ENCODE measurements around the gene ELK4. TPM values are rescaled to one million over a fixed set of nuclear protein-coding genes. Genes with fewer than 3 reads are reported as not detected.

The ELK4 gene
- total and polyA plus RNA-seq, 2 experiments from 2014 or later, result 1.8 to 9.1 TPM

DNA sequence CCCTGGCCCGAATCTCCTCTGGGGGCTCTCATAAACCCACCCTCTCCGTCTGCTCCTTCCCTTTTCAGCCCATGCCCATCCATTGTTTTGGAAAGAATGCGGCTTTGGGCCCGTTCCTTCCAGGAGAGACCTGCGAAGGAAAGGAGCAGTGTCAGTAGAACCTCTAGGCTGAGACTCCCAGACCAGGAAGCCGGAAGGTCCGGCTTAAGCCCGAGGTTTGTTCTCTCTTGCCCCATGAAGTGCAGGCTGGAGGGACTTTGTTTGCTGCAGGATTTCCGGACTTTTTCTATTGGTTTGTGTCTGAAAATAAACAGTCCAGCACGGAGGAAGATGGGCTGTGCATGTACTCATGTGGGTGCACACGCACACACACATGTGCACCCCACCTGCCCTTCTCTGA lies 49.8 kb downstream of the ELK4 start:
- no peaks in the 10 kb centered on the region for H3K9me3 ChIP-seq (ENCODE audit: low read depth)
- no peak overlapping the region for H3K27ac ChIP-seq
- DNase-seq (ENCODE audit: low read depth in 1 of 2, low spot score in 1 of 2), result no peak
- H3K36me3 ChIP-seq, result no peaks in the 10 kb centered on the region
- TF ChIP-seq, protein P1, sequence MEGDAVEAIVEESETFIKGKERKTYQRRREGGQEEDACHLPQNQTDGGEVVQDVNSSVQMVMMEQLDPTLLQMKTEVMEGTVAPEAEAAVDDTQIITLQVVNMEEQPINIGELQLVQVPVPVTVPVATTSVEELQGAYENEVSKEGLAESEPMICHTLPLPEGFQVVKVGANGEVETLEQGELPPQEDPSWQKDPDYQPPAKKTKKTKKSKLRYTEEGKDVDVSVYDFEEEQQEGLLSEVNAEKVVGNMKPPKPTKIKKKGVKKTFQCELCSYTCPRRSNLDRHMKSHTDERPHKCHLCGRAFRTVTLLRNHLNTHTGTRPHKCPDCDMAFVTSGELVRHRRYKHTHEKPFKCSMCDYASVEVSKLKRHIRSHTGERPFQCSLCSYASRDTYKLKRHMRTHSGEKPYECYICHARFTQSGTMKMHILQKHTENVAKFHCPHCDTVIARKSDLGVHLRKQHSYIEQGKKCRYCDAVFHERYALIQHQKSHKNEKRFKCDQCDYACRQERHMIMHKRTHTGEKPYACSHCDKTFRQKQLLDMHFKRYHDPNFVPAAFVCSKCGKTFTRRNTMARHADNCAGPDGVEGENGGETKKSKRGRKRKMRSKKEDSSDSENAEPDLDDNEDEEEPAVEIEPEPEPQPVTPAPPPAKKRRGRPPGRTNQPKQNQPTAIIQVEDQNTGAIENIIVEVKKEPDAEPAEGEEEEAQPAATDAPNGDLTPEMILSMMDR (IDR thresholded peaks at IDR 0.05; ENCODE audit: low read depth, low read length), result no peak
- peaks cover 6% of the 10 kb centered on the region for H3K4me1 ChIP-seq (ENCODE audit: low read depth)
- no peak overlapping the region for H3K4me3 ChIP-seq
- H3K27me3 ChIP-seq, result peaks cover 14% of the 10 kb centered on the region

DNA sequence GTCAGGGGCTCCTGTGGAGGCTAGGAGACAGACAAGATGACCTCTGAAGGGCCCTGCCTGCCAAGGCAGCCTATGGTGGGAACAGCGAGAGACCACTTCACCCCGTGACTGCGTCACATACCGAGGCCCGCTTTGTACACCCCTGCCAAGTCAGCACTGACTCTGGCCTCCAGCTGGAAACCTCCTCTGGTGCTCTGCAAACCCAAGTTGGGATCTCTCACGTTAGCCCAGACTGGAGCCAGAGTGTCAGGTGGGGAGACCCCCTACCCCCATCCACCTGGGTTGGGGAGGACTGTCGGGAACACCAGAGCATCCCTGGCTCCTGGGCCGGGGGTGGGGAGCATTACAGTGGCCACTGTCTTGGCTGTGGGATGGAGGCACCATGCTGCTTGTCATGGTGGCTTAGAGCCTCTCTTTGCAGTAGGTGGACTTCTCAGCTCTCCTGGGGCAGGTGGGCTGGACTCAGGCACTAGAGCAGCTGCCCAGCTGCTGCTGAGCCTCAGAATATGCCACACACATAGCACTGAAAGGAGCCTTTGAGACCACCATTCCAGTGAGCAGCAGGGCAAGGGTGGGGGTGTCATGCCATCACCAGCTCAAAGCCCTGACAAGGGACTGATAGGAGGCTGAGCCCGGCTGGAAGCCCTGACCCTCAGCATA lies 50.4 kb downstream of the ELK4 start:
- Histone ChIP-seq H3K9me3 (ENCODE audit: low read depth) (no peaks in the 10 kb centered on the region), H3K27me3 (peaks cover 19% of the 10 kb centered on the region), H3K27ac (no peak overlapping the region), H3K4me1 (ENCODE audit: low read depth) (peaks cover 6% of the 10 kb centered on the region), H3K36me3 (no peaks in the 10 kb centered on the region), H3K4me3 (no peak overlapping the region)
- no peak for DNase-seq (ENCODE audit: low read depth in 1 of 2, low spot score in 1 of 2)
- TF ChIP-seq, protein P1 (IDR thresholded peaks at IDR 0.05; ENCODE audit: low read depth, low read length), result no peak

DNA sequence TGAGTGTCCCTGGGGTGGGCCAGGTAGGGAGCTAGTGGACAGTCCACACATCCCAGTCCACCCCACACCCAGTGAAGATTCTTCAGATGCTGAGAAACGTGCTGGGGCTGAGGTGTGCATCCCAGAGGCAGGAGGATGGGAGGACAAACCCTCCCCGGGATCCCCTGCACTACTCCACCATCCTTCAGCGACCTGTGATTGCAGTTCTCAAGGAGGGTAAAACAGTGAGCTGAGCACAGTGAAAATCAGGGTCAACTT lies 51.0 kb downstream of the ELK4 start:
- Histone ChIP-seq H3K4me1 (ENCODE audit: low read depth) (peaks cover 6% of the 10 kb centered on the region), H3K27ac (no peak overlapping the region), H3K9me3 (ENCODE audit: low read depth) (no peaks in the 10 kb centered on the region), H3K4me3 (no peak overlapping the region), H3K36me3 (no peaks in the 10 kb centered on the region), H3K27me3 (peaks cover 25% of the 10 kb centered on the region)
- DNase-seq (ENCODE audit: low read depth in 1 of 2, low spot score in 1 of 2), result no peak
- TF ChIP-seq, protein P1 (IDR thresholded peaks at IDR 0.05; ENCODE audit: low read depth, low read length), result no peak

DNA sequence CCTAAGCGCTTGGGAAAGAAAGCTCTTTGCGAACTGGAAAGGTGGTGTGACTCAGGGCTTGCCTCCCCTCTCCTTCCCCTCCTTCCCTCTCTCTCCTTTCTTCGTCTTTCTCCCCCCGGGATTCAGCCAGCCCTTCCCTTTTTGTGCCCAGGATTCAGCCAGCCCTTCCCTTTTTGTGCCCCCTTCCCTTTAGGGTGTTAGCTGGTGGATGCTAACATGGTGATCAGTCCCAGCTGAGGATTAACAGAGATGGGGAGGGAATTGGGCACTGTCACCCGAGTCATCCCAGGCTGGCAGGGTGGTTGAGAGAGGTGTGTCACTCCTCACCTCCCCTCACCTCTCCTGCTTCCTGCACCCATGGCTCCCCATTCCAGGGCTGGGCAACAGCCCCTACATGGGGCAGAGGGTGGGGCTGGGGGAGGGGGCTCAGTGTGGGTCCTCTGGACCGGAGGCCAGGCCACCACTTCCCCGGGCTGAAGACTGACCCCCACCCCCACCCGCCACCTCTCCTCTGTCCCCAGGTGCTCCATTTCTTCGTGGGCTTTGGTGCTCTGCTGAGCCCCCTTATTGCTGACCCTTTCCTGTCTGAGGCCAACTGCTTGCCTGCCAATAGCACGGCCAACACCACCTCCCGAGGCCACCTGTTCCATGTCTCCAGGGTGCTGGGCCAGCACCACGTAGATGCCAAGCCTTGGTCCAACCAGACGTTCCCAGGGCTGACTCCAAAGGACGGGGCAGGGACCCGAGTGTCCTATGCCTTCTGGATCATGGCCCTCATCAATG lies 51.5 kb downstream of the ELK4 start:
- H3K4me1 ChIP-seq (ENCODE audit: low read depth), result peaks cover 6% of the 10 kb centered on the region
- no peaks in the 10 kb centered on the region for H3K9me3 ChIP-seq (ENCODE audit: low read depth)
- no peak overlapping the region for H3K4me3 ChIP-seq
- no peak for DNase-seq (ENCODE audit: low read depth in 1 of 2, low spot score in 1 of 2)
- H3K36me3 ChIP-seq, result no peaks in the 10 kb centered on the region
- TF ChIP-seq, protein P1 (IDR thresholded peaks at IDR 0.05; ENCODE audit: low read depth, low read length), result no peak
- no peak overlapping the region for H3K27ac ChIP-seq
- H3K27me3 ChIP-seq, result peaks cover 30% of the 10 kb centered on the region

DNA sequence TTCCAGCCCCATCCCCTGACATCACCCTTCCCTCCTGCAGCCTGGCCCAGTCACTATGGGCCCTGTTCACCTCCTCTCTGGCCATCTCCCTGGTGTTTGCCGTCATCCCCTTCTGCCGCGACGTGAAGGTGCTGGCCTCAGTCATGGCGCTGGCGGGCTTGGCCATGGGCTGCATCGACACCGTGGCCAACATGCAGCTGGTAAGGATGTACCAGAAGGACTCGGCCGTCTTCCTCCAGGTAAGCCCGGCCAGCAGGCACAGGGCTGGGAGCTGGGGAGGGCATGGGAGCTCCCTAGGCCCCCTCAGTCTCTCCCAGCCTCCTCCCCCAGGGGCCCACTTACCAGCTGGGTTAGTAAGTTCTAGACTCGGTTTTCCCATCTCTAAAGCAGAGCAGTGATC lies 52.1 kb downstream of the ELK4 start:
- peaks cover 36% of the 10 kb centered on the region for H3K27me3 ChIP-seq

More for the DNA sequence above, 52.1 kb downstream of the ELK4 start:
- Histone ChIP-seq H3K4me1 (ENCODE audit: low read depth) (peaks cover 6% of the 10 kb centered on the region), H3K27ac (no peak overlapping the region), H3K36me3 (no peaks in the 10 kb centered on the region), H3K4me3 (no peak overlapping the region), H3K9me3 (ENCODE audit: low read depth) (no peaks in the 10 kb centered on the region)
- no peak for DNase-seq (ENCODE audit: low read depth in 1 of 2, low spot score in 1 of 2)
- TF ChIP-seq, protein P1 (IDR thresholded peaks at IDR 0.05; ENCODE audit: low read depth, low read length), result no peak
